ENCODE measurements around the gene CCDC24.

Gene CCDC24

GRCh38 chr1:43956234-43956633, 35.2 kb upstream of the CCDC24 start:
- no peak overlapping the region for H3K4me3 ChIP-seq (ENCODE audit: low read depth, low read length)
- no peak for TF ChIP-seq CTCF (IDR thresholded peaks at IDR 0.05; ENCODE audit: low read depth, low read length)
- in situ Hi-C loops (cut with HindIII; ENCODE audit: low sequenced_read_pairs) = loop anchor here (10.0 kb wide), 1 partner anchor 191 kb away; no protein-coding TSS in a partner anchor
- DNase-seq (ENCODE audit: low read depth, low spot score) = no peak

- TF ChIP-seq CTCF (IDR thresholded peaks at IDR 0.05; ENCODE audit: low read depth, low read length) = no peak
- H3K4me3 ChIP-seq (ENCODE audit: low read depth, low read length) = no peak overlapping the region
- DNase-seq (ENCODE audit: low read depth, low spot score) = no peak
- in situ Hi-C loops (cut with HindIII; ENCODE audit: low sequenced_read_pairs) = loop anchor here (10.0 kb wide), 1 partner anchor 193 kb away; no protein-coding TSS in a partner anchor
These were observed 33.9 kb upstream of the CCDC24 start for GRCh38 chr1:43957407-43958040.

- in situ Hi-C loops (cut with HindIII; ENCODE audit: low sequenced_read_pairs) = loop anchor here (10.0 kb wide), 1 partner anchor 194 kb away; no protein-coding TSS in a partner anchor
- no peak for TF ChIP-seq CTCF (IDR thresholded peaks at IDR 0.05; ENCODE audit: low read depth, low read length)
- no peak overlapping the region for H3K4me3 ChIP-seq (ENCODE audit: low read depth, low read length)
- DNase-seq (ENCODE audit: low read depth, low spot score) = no peak
These were observed 32.8 kb upstream of the CCDC24 start for GRCh38 chr1:43958351-43959255.

- in situ Hi-C loops (cut with HindIII; ENCODE audit: low sequenced_read_pairs) = no loop called here
- no peak for TF ChIP-seq CTCF (IDR thresholded peaks at IDR 0.05; ENCODE audit: low read depth, low read length)
- H3K4me3 ChIP-seq (ENCODE audit: low read depth, low read length) = no peak overlapping the region
- no peak for DNase-seq (ENCODE audit: low read depth, low spot score)
These were observed 30.6 kb upstream of the CCDC24 start for GRCh38 chr1:43960798-43961197.

GRCh38 chr1:43961692-43962091, 29.7 kb upstream of the CCDC24 start:
- in situ Hi-C loops (cut with HindIII; ENCODE audit: low sequenced_read_pairs) = no loop called here
- no peak for DNase-seq (ENCODE audit: low read depth, low spot score)
- no peak overlapping the region for H3K4me3 ChIP-seq (ENCODE audit: low read depth, low read length)
- TF ChIP-seq CTCF (IDR thresholded peaks at IDR 0.05; ENCODE audit: low read depth, low read length) = no peak

GRCh38 chr1:43962324-43962723, 29.1 kb upstream of the CCDC24 start:
- no peak for TF ChIP-seq CTCF (IDR thresholded peaks at IDR 0.05; ENCODE audit: low read depth, low read length)
- DNase-seq (ENCODE audit: low read depth, low spot score) = no peak
- in situ Hi-C loops (cut with HindIII; ENCODE audit: low sequenced_read_pairs) = no loop called here
- no peak overlapping the region for H3K4me3 ChIP-seq (ENCODE audit: low read depth, low read length)
